ENCODE data around the gene NFATC2IP.

The NFATC2IP gene

DNA sequence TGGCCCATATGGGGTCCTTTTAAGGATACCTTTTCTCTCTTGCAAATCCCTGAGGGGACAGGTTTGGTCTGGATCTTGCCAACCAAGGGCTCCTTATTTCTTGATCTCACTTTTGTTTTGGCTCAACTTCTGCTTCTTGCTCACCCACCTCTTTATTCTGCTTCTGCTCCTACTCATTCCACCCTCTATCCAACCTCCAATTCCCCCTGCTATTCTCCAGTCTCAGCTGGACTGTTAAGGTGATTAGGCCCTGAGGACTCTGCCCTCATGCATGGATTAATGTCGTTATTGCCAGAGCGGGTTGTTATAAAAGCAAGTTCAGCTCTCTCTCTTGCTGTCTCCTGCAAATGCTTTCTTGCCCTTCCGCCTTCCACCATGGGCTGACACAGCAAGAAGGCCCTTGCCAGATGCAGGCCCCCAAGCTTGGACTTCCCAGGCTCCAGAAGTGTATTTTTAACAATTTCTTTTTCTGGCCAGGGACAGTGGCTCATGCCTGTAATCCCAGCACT, 63.9 kb downstream of the NFATC2IP start:
- no peak for DNase-seq
- intact Hi-C loops (cut with DNase I) = no loop called here

All from head of caudate nucleus (tissue), 42 donors.